Measurements from ENCODE around the gene OR51B6. TPM values are rescaled to one million over a fixed set of nuclear protein-coding genes. Genes with fewer than 3 reads are reported as not detected.
"Not testable (repeated sequence)": the region's sequence is repeated elsewhere in the genome, so short reads cannot be mapped to it uniquely, and the experiment has no call there.

The OR51B6 gene
- total and polyA plus RNA-seq, 9 donors, result not detected

GRCh38 chr11:5363679-5364078 lies 12.4 kb downstream of the OR51B6 start:
- intact Hi-C loops (cut with DNase I), result no loop called here
- WGBS, 3 donors, result 82 to 92% (median 91%) methylated on average over 1 of the region's 1 CpG

GRCh38 chr11:5364214-5364613 lies 12.9 kb downstream of the OR51B6 start:
- peaks cover 2% of the 10 kb centered on the region for H3K4me1 ChIP-seq (ENCODE audit: insufficient read depth)
- no peak for DNase-seq
- 46 to 69% (median 49%) methylated on average over 2 of the region's 2 CpGs for WGBS, 3 donors
- no peak overlapping the region for H3K27ac ChIP-seq
- intact Hi-C loops (cut with DNase I), result no loop called here
- TF ChIP-seq EP300 (IDR thresholded peaks at IDR 0.05) (no peak), POLR2A (IDR thresholded peaks at IDR 0.05) (no peak)
- TF ChIP-seq, protein P1, sequence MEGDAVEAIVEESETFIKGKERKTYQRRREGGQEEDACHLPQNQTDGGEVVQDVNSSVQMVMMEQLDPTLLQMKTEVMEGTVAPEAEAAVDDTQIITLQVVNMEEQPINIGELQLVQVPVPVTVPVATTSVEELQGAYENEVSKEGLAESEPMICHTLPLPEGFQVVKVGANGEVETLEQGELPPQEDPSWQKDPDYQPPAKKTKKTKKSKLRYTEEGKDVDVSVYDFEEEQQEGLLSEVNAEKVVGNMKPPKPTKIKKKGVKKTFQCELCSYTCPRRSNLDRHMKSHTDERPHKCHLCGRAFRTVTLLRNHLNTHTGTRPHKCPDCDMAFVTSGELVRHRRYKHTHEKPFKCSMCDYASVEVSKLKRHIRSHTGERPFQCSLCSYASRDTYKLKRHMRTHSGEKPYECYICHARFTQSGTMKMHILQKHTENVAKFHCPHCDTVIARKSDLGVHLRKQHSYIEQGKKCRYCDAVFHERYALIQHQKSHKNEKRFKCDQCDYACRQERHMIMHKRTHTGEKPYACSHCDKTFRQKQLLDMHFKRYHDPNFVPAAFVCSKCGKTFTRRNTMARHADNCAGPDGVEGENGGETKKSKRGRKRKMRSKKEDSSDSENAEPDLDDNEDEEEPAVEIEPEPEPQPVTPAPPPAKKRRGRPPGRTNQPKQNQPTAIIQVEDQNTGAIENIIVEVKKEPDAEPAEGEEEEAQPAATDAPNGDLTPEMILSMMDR (IDR thresholded peaks at IDR 0.05), result no peak
- no peaks in the 10 kb centered on the region for H3K27me3 ChIP-seq
- H3K4me3 ChIP-seq, result no peak overlapping the region
- H3K36me3 ChIP-seq, result no peaks in the 10 kb centered on the region
- H3K9me3 ChIP-seq, result no peaks in the 10 kb centered on the region

More at GRCh38 chr11:5363679-5364078, 12.4 kb downstream of the OR51B6 start:
- Histone ChIP-seq H3K27ac (no peak overlapping the region), H3K9me3 (no peaks in the 10 kb centered on the region), H3K4me3 (no peak overlapping the region), H3K36me3 (no peaks in the 10 kb centered on the region), H3K27me3 (no peaks in the 10 kb centered on the region), H3K4me1 (ENCODE audit: insufficient read depth) (peaks cover 2% of the 10 kb centered on the region)
- TF ChIP-seq, protein P1 (IDR thresholded peaks at IDR 0.05), result no peak
- TF ChIP-seq EP300 (IDR thresholded peaks at IDR 0.05) (no peak), POLR2A (IDR thresholded peaks at IDR 0.05) (no peak)
- DNase-seq, result no peak

DNA sequence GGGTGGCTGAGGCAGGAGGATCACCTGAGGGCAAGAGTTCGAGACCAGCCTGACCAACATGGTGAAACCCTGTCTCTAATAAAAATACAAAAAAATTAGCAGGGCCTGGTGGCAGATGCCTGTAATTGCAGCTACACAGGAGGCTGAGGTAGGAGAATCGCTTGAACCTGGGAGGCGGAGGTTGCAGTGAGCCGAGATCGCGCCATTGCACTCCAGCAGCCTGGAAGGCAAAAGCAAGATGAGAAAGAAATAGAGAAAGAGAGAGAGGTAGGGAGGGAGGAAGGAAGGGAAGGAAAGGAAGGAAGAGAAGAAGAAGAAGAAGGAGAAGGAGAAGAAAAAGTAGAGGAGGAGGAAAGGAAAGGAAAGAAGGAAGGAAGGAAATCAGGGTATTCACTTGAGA lies 15.1 kb downstream of the OR51B6 start:
- H3K36me3 ChIP-seq; H3K4me1 ChIP-seq (ENCODE audit: insufficient read depth); H3K27me3 ChIP-seq; H3K27ac ChIP-seq; H3K4me3 ChIP-seq; DNase-seq; H3K9me3 ChIP-seq; intact Hi-C loops (cut with DNase I): not testable (repeated sequence)
- 89 to 95% (median 89%) methylated on average over 6 of the region's 6 CpGs for WGBS, 3 donors

DNA sequence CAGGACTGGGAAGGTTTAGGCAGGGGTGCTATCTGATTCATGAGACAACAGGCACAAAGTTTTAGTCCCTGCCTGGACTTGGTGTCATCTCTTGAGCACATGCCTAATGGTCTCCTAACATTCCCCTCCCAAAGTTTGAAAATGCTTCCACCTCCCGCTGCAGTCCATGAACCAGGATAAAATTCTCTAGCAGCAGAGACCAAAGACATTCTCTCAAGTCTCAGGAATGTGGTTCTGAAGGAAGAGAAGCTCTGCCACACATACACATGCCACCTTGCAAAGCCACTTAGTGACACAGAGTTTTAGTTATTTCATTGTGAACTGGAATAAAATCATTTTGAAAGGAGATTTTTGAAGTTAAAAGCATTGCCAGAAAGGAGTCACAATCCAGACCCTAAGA lies 15.5 kb downstream of the OR51B6 start:
- intact Hi-C loops (cut with DNase I), result no loop called here
- H3K27ac ChIP-seq, result no peak overlapping the region

DNA sequence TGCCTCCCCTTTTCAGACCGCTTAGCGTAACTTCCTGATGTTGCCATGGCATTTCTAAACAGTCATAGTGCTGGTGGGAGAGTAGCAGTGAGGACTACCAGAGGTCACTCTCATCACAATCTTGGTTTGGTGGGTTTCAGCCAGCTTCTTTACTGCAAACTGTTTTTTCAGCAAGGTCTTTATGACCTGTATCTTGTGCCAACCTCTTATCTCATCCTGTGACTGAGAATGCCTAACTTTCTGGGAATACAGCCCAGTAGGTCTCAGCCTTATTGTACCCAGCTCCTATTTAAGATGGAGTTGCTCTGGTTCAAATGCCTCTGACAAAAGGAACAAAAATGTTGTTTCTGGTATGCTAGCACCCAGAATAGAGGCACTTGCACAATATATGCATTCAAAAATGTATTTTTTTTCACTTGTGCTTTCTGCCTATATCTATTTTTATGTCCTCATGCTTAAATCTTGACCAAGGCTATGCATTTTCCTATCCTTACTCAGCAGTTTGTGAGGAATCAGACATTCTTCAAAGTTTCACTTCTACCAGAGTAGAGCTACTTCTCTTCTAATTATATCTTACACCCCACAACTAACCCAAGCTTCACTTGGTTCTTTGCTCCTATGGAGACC lies 16.3 kb downstream of the OR51B6 start:
- Histone ChIP-seq H3K4me1 (ENCODE audit: insufficient read depth) (peaks cover 2% of the 10 kb centered on the region), H3K4me3 (no peak overlapping the region), H3K36me3 (no peaks in the 10 kb centered on the region), H3K27me3 (no peaks in the 10 kb centered on the region), H3K9me3 (no peaks in the 10 kb centered on the region), H3K27ac (no peak overlapping the region)
- no peak for DNase-seq
- whole genome bisulfite sequencing, 3 donors, result 32 to 73% (median 54%) methylated on average over 2 of the region's 2 CpGs
- intact Hi-C loops (cut with DNase I), result no loop called here
- TF ChIP-seq EP300 (IDR thresholded peaks at IDR 0.05) (no peak), POLR2A (IDR thresholded peaks at IDR 0.05) (no peak)
- TF ChIP-seq, protein P1 (IDR thresholded peaks at IDR 0.05), result no peak

More for the DNA sequence above, 15.5 kb downstream of the OR51B6 start:
- no peak for DNase-seq
- H3K36me3 ChIP-seq, result no peaks in the 10 kb centered on the region
- H3K9me3 ChIP-seq, result no peaks in the 10 kb centered on the region
- WGBS, 3 donors, result 50 to 91% (median 89%) methylated on average over 1 of the region's 1 CpG
- H3K27me3 ChIP-seq, result no peaks in the 10 kb centered on the region
- no peak overlapping the region for H3K4me3 ChIP-seq
- H3K4me1 ChIP-seq (ENCODE audit: insufficient read depth), result peaks cover 2% of the 10 kb centered on the region
- TF ChIP-seq POLR2A (IDR thresholded peaks at IDR 0.05) (no peak), EP300 (IDR thresholded peaks at IDR 0.05) (no peak)
- TF ChIP-seq, protein P1 (IDR thresholded peaks at IDR 0.05), result no peak

Measured in ovary (tissue), 9 donors.